C4-2B (cell line): ENCODE data around the gene HOXD9.

ENCODE experiments used
- H3K27ac ChIP-seq: fragments of 450-650 bp; 2 replicates; pipeline ENCODE4 v1.5.1; 2017
- CTCF ChIP-seq: fragments of 450-650 bp; conservative IDR thresholded peaks from 2 replicates; pipeline ENCODE4 v1.5.1; 2017; ENCODE audit warnings: mild to moderate bottlenecking
- ZFX ChIP-seq: fragments of 450-650 bp; IDR thresholded peaks from 2 replicates; pipeline ENCODE4 v1.6.1; 2017

HOXD9 gene

GRCh38 chr2:176111846-176112374 lies 10.6 kb upstream of the HOXD9 start:
- no peak overlapping the region for H3K27ac ChIP-seq
- TF ChIP-seq CTCF (no peak), ZFX (no peak)

DNA sequence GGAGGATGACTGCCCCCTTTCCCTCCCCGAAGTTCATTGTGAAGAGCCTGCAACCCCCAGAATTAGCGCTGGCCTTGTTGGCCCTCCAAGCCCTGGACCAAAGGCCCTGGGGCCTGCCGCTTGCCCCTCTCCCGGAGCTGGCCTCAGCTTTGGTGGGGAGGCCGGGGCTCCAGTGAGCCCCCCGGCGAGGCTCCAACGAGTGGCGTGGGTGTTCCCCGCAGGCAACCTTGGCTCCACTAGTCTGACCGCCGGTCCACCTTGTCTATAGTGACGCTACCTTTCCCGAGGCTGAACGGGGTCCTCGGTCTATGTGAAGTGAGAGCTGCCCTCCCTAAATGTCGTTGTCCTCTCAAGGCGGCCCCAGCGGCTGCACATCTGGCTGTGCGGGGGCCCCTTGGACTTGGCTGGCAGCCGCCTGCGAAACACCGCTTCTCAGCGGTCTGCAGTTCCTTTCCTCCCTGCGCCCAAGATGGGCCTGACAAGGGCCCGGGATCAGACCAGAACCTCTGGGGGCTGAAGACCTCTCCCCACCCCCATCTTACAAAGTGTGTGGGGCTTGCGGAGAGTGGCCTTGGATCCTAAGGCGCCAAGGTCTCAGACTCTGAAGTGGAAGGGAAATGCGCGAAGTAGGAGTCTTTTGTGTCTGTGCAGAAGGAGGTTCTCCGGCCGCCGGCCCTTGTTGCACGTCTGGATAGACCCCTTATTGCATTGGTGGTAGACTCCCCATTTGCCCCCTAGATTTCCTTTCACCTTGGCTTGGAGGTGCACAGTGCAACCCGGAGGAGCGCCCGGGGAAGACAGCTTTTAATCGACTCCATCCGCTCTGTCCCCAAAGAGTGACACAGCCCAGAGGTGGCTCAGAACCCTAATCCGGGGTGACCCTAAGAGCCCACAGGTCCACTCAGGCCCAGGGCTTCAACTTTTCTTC lies 9.9 kb upstream of the HOXD9 start:
- TF ChIP-seq CTCF (no peak), ZFX (no peak)

GRCh38 chr2:176114120-176114929 lies 8.2 kb upstream of the HOXD9 start:
- TF ChIP-seq CTCF, result no peak
- TF ChIP-seq ZFX, result no peak
- H3K27ac ChIP-seq, result no peak overlapping the region

More for the DNA sequence above, 9.9 kb upstream of the HOXD9 start:
- no peak overlapping the region for H3K27ac ChIP-seq

GRCh38 chr2:176114930-176115625 lies 7.4 kb upstream of the HOXD9 start:
- no peak overlapping the region for H3K27ac ChIP-seq
- TF ChIP-seq ZFX, result no peak
- no peak for TF ChIP-seq CTCF

DNA sequence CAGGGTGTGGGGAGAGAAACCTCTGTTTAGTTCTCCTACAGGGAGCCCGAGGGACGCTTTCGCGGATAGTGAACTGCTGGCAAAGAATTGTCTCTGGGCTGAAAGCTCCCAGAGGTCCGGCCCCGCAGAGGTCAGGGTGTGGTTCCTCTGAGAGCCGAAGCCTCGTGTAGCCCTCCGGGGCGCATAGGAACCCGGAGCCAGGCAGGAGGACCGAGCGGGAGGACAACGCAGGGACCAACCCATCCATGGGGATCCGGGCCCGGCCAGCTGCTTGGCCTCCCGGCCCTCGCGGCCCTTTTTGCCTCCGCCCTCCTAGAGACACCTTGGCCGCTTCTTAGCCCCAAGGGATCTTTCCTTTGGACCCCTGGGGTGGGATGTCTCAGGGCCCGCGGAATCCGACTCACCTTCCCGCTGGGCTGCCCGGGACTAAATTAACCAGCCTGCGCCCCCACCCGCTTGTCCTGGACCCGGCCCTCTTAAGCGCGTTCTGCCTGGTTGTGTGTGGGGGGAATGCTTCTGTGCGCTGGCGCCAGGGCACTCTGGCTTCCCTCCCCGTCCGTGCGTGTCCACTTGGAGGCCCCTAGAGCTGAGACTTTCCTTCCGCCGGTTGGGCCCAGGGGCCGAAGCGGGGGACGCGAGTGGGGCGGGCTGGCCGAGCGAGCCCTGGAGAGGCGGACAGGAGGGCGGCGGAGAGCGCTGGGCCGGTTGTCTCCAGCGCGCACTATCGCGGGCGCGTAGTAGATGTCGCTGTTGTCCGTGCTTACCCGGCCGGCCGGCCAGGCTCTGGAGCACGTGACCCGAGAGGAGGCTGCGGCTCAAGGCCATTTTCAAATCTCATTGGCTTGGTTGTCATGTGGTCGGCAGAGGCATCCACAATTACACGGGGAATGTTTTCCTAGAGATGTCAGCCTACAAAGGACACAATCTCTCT lies 6.4 kb upstream of the HOXD9 start, which contains the start of gene HOXD10:
Gene HOXD10, plus strand, starts transcription at position 896 of the 931 bp plus-strand sequence. CDS start 56 bp downstream, outside the sequence.
- H3K27ac ChIP-seq, result no peak within 1 kb of the TSS

More for the DNA sequence above, 6.4 kb upstream of the HOXD9 start, which contains the start of gene HOXD10:
- TF ChIP-seq ZFX (no peak), CTCF (no peak)
